WTC11 (cell line): ENCODE measurements around the gene CD276. TPM values are rescaled to one million over a fixed set of nuclear protein-coding genes. Genes with fewer than 3 reads are reported as not detected.

Source experiments
- ATAC-seq: fragments of 200-7000 bp; cut with Tn5 transposase; 2 replicates; pipeline ENCODE4 v1.10.0; 2021; ENCODE audit warnings: mild to moderate bottlenecking, moderate library complexity
- CTCF ChIA-PET: fragments of 300-600 bp; sonication (Branson Sonifier 250); formaldehyde crosslinking; loops from one replicate; lab custom pipeline; 2021; ENCODE audit warnings: antibody characterized with exemption; lab: Charles Lee
- POLR2A ChIA-PET: fragments of 350-600 bp; sonication (Branson Sonifier 250); formaldehyde crosslinking; loops from one replicate; lab custom pipeline; 2021; ENCODE audit warnings: antibody characterized with exemption; lab: Charles Lee
- DNase-seq: peaks from one replicate; pipeline ENCODE4 v3.0.0; 2021; ENCODE audit warnings: low spot score
- H3K27ac Mint-ChIP-seq: 2 replicates; pipeline ENCODE4 v1.8.0; 2021; ENCODE audit warnings: mixed read lengths
- H3K27me3 Mint-ChIP-seq: 2 replicates; pipeline ENCODE4 v1.8.0; 2021; ENCODE audit warnings: low read depth, mild to moderate bottlenecking, moderate library complexity, mixed read lengths
- H3K36me3 Mint-ChIP-seq: 2 replicates; pipeline ENCODE4 v1.8.0; 2021; ENCODE audit warnings: mixed read lengths
- H3K4me1 Mint-ChIP-seq: 2 replicates; pipeline ENCODE4 v1.8.0; 2022; ENCODE audit warnings: mixed read lengths
- H3K4me3 Mint-ChIP-seq: 2 replicates; pipeline ENCODE4 v1.8.0; 2021; ENCODE audit warnings: mild to moderate bottlenecking, moderate library complexity, mixed read lengths
- H3K9me3 Mint-ChIP-seq: 2 replicates; pipeline ENCODE4 v1.8.0; 2021; ENCODE audit warnings: mixed read lengths
- E2F1 ChIP-seq: sonication (generic); formaldehyde crosslinking; IDR thresholded peaks from 2 replicates; pipeline ENCODE4 v1.8.0; 2022; ENCODE audit warnings: mild to moderate bottlenecking, missing genetic modification reagents
- ELF4 ChIP-seq: sonication (generic); formaldehyde crosslinking; IDR thresholded peaks from 2 replicates; pipeline ENCODE4 v1.8.1; 2022; ENCODE audit warnings: low read depth, mild to moderate bottlenecking, moderate library complexity, missing genetic modification reagents
- GTF2I ChIP-seq: fragments of 250-450 bp; sonication (Bioruptor Pico); conservative IDR thresholded peaks from 2 replicates; pipeline ENCODE4 v1.4.0; 2021; ENCODE audit warnings: mild to moderate bottlenecking
- RORB ChIP-seq: fragments of 250-450 bp; sonication (Bioruptor Pico); IDR thresholded peaks from 2 replicates; pipeline ENCODE4 v1.9.0; 2021; ENCODE audit warnings: mild to moderate bottlenecking
- SMAD3 ChIP-seq: sonication (generic); formaldehyde crosslinking; IDR thresholded peaks from 2 replicates; pipeline ENCODE4 v1.8.0; 2022; ENCODE audit warnings: missing genetic modification reagents, mild to moderate bottlenecking, borderline replicate concordance
- SMAD4 ChIP-seq: sonication (generic); formaldehyde crosslinking; IDR thresholded peaks from 2 replicates; pipeline ENCODE4 v1.8.0; 2022; ENCODE audit warnings: mild to moderate bottlenecking, missing genetic modification reagents
- SP1 ChIP-seq: sonication (generic); formaldehyde crosslinking; conservative IDR thresholded peaks from 2 replicates; pipeline ENCODE4 v1.8.1; 2022; ENCODE audit warnings: missing genetic modification reagents
- TEAD1 ChIP-seq: sonication (generic); formaldehyde crosslinking; IDR thresholded peaks from 2 replicates; pipeline ENCODE4 v1.8.0; 2022; ENCODE audit warnings: mild to moderate bottlenecking, missing genetic modification reagents
- ZNF219 ChIP-seq: sonication (generic); formaldehyde crosslinking; IDR thresholded peaks from 2 replicates; pipeline ENCODE4 v1.8.0; 2023; ENCODE audit warnings: missing genetic modification reagents, mild to moderate bottlenecking, borderline replicate concordance
- ZNF232 ChIP-seq: sonication (generic); formaldehyde crosslinking; IDR thresholded peaks from 2 replicates; pipeline ENCODE4 v1.8.0; 2022; ENCODE audit warnings: mild to moderate bottlenecking, missing genetic modification reagents
- ZNF512 ChIP-seq: sonication (generic); formaldehyde crosslinking; IDR thresholded peaks from 2 replicates; pipeline ENCODE4 v1.8.1; 2022; ENCODE audit warnings: missing genetic modification reagents, borderline replicate concordance
- ZSCAN18 ChIP-seq: fragments of 250-450 bp; sonication (Bioruptor Pico); IDR thresholded peaks from 2 replicates; pipeline ENCODE4 v2.1.2; 2022; ENCODE audit warnings: mild to moderate bottlenecking, moderate library complexity
- total RNA-seq: library from RNA; stranded (reverse); gene quantifications from 3 replicates; pipeline ENCODE4 v1.2.3, GENCODE V29; 2021
- TF ChIP-seq, protein P1 (sequence below): sonication (generic); formaldehyde crosslinking; conservative IDR thresholded peaks from 2 replicates; pipeline ENCODE4 v1.8.1; 2023; ENCODE audit warnings: mild to moderate bottlenecking, low read depth, missing genetic modification reagents, moderate library complexity
- TF ChIP-seq, protein P2 (sequence below): sonication (generic); formaldehyde crosslinking; IDR thresholded peaks from 2 replicates; pipeline ENCODE4 v1.8.0; 2023; ENCODE audit warnings: mild to moderate bottlenecking, missing genetic modification reagents
- TF ChIP-seq, protein P3 (sequence below): fragments of 250-450 bp; sonication (Bioruptor Pico); IDR thresholded peaks from 2 replicates; pipeline ENCODE4 v1.9.0; 2021; ENCODE audit warnings: mild to moderate bottlenecking, borderline replicate concordance

Gene CD276
- total RNA-seq, 1 experiment from 2014 or later = 153 TPM

- ChIA-PET CTCF (interaction anchor here (0.8 to 3.4 kb wide), 3 partner anchors 10 to 348 kb away, joined by 3 to 15 read pairs (median 6); no protein-coding TSS in a partner anchor), POLR2A (no interaction called here)
- Mint-ChIP-seq H3K9me3 (no peaks in the 10 kb centered on the region), H3K4me3 (no peak overlapping the region), H3K27ac (no peak overlapping the region), H3K4me1 (no peaks in the 10 kb centered on the region), H3K27me3 (no peaks in the 10 kb centered on the region), H3K36me3 (peaks cover 56% of the 10 kb centered on the region)
- no peak for DNase-seq
- TF ChIP-seq E2F1 (CRISPR knock-in tag) (no peak), ZNF232 (no peak), SMAD3 (CRISPR knock-in tag) (no peak), TEAD1 (no peak), ZSCAN18 (CRISPR knock-in tag) (no peak), ZNF219 (CRISPR knock-in tag) (no peak), SMAD4 (no peak), SP1 (CRISPR knock-in tag) (no peak), ELF4 (CRISPR knock-in tag) (no peak), GTF2I (CRISPR knock-in tag) (no peak), ZNF512 (CRISPR knock-in tag) (no peak), RORB (CRISPR knock-in tag) (no peak)
- TF ChIP-seq, protein P1, sequence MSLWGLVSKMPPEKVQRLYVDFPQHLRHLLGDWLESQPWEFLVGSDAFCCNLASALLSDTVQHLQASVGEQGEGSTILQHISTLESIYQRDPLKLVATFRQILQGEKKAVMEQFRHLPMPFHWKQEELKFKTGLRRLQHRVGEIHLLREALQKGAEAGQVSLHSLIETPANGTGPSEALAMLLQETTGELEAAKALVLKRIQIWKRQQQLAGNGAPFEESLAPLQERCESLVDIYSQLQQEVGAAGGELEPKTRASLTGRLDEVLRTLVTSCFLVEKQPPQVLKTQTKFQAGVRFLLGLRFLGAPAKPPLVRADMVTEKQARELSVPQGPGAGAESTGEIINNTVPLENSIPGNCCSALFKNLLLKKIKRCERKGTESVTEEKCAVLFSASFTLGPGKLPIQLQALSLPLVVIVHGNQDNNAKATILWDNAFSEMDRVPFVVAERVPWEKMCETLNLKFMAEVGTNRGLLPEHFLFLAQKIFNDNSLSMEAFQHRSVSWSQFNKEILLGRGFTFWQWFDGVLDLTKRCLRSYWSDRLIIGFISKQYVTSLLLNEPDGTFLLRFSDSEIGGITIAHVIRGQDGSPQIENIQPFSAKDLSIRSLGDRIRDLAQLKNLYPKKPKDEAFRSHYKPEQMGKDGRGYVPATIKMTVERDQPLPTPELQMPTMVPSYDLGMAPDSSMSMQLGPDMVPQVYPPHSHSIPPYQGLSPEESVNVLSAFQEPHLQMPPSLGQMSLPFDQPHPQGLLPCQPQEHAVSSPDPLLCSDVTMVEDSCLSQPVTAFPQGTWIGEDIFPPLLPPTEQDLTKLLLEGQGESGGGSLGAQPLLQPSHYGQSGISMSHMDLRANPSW (CRISPR knock-in tag) = no peak
- TF ChIP-seq, protein P2, sequence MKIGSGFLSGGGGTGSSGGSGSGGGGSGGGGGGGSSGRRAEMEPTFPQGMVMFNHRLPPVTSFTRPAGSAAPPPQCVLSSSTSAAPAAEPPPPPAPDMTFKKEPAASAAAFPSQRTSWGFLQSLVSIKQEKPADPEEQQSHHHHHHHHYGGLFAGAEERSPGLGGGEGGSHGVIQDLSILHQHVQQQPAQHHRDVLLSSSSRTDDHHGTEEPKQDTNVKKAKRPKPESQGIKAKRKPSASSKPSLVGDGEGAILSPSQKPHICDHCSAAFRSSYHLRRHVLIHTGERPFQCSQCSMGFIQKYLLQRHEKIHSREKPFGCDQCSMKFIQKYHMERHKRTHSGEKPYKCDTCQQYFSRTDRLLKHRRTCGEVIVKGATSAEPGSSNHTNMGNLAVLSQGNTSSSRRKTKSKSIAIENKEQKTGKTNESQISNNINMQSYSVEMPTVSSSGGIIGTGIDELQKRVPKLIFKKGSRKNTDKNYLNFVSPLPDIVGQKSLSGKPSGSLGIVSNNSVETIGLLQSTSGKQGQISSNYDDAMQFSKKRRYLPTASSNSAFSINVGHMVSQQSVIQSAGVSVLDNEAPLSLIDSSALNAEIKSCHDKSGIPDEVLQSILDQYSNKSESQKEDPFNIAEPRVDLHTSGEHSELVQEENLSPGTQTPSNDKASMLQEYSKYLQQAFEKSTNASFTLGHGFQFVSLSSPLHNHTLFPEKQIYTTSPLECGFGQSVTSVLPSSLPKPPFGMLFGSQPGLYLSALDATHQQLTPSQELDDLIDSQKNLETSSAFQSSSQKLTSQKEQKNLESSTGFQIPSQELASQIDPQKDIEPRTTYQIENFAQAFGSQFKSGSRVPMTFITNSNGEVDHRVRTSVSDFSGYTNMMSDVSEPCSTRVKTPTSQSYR = no peak
- TF ChIP-seq, protein P3, sequence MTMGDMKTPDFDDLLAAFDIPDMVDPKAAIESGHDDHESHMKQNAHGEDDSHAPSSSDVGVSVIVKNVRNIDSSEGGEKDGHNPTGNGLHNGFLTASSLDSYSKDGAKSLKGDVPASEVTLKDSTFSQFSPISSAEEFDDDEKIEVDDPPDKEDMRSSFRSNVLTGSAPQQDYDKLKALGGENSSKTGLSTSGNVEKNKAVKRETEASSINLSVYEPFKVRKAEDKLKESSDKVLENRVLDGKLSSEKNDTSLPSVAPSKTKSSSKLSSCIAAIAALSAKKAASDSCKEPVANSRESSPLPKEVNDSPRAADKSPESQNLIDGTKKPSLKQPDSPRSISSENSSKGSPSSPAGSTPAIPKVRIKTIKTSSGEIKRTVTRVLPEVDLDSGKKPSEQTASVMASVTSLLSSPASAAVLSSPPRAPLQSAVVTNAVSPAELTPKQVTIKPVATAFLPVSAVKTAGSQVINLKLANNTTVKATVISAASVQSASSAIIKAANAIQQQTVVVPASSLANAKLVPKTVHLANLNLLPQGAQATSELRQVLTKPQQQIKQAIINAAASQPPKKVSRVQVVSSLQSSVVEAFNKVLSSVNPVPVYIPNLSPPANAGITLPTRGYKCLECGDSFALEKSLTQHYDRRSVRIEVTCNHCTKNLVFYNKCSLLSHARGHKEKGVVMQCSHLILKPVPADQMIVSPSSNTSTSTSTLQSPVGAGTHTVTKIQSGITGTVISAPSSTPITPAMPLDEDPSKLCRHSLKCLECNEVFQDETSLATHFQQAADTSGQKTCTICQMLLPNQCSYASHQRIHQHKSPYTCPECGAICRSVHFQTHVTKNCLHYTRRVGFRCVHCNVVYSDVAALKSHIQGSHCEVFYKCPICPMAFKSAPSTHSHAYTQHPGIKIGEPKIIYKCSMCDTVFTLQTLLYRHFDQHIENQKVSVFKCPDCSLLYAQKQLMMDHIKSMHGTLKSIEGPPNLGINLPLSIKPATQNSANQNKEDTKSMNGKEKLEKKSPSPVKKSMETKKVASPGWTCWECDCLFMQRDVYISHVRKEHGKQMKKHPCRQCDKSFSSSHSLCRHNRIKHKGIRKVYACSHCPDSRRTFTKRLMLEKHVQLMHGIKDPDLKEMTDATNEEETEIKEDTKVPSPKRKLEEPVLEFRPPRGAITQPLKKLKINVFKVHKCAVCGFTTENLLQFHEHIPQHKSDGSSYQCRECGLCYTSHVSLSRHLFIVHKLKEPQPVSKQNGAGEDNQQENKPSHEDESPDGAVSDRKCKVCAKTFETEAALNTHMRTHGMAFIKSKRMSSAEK = no peak
- no peak for ATAC-seq
These were observed 26.1 kb downstream of the CD276 start for GRCh38 chr15:73710321-73710720.
